DMS114 treated with DMSO at 0.1 percent for 48 hours (cell line): Measurements from ENCODE around the gene NCCRP1.

Experiments
- DNase-seq: peaks from one replicate; lab custom pipeline; 2025; ENCODE audit not compliant: unreplicated experiment; lab: John Stamatoyannopoulos, UW

NCCRP1 gene, protein sequence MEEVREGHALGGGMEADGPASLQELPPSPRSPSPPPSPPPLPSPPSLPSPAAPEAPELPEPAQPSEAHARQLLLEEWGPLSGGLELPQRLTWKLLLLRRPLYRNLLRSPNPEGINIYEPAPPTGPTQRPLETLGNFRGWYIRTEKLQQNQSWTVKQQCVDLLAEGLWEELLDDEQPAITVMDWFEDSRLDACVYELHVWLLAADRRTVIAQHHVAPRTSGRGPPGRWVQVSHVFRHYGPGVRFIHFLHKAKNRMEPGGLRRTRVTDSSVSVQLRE

GRCh38 chr19:39196860-39197562 lies at the start of gene NCCRP1:
Gene NCCRP1, plus strand, starts transcription at chr19:39196964. Its CDS starts 19 bp downstream, at chr19:39196983.
- no peak for DNase-seq

GRCh38 chr19:39147480-39147879 lies 49.3 kb upstream of the NCCRP1 start:
- no peak for DNase-seq

DNA sequence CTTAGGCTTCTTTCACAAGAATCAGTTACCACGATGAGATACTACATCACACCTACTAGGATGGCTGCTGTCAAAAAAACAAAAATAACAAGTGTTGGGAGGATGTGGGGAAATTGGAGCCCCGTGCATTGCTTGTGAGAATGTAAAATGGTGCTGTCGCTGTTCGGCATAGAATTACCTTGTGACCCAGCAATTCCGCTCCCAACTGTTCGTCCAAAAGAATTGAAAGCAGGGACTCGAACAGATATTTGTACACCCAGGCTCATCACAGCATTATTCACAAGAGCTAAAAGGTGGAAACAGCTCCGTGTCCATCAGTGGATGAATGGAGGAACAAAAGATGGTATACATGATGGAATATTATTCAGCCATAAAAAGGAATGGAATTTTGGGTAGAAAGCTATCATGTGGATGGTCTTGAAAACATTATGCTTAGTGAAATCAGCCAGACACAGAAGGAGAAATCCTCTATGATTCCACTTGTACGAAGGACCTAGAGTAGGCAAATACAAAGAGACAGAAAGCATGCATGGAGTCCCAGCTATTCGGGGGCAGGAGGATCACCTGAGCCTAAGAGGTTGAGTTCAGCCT lies 47.7 kb upstream of the NCCRP1 start:
- no peak for DNase-seq

- DNase-seq = no peak
Observed at GRCh38 chr19:39150235-39150634, 46.5 kb upstream of the NCCRP1 start.

GRCh38 chr19:39150807-39151600 lies 45.8 kb upstream of the NCCRP1 start:
- DNase-seq = no peak

DNA sequence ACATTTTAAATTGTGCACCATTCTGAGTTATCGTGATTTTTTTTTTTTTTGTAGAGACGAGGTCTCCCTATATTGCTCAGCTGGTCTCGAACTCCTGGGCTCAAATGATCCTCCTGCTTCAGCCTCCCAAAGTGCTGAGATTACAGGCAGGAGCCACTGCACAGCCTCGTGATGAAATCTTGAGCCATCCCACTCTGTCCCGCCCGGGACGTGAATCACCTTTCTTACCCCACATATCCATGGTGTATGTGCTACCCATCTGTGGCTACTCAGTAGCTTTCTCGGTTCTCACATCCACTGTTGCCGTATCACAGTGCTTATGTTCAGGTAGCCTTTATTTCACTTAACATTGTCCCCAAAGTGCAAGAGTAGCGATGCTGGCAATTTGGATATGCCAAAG lies 44.7 kb upstream of the NCCRP1 start:
- DNase-seq = no peak

GRCh38 chr19:39154100-39154628 lies 42.6 kb upstream of the NCCRP1 start:
- DNase-seq = no peak

- DNase-seq = no peak
Observed at GRCh38 chr19:39154629-39155100, 42.1 kb upstream of the NCCRP1 start.

DNA sequence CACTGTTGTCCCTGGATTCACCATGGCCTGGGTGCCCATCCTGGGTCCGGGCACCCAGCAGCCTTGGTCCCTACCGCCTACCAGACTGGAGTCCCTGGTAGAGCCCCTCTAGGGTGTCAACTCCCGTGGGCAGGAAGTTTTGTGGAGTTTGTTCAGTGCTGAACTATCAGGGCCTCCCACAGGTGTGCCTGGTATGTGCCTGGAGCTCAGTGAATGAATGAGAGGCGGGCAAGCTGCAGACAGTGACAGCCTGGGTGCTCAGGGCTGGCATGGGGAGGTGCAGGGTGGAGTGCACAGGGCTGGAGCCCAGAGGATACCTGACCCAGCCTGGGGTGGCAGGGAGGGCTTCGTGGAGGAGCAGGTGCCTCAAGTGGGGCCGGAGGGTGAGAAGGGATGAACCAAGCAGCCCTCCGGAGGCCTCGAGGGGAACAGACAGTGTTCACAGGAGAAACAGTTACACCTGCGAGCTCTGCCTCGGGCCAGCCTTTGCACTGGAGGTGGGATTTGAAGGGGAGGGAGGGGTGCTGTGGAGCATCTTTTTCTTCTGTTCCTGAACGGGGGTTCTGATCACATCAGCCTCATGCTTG lies 41.6 kb upstream of the NCCRP1 start:
- DNase-seq = no peak

DNA sequence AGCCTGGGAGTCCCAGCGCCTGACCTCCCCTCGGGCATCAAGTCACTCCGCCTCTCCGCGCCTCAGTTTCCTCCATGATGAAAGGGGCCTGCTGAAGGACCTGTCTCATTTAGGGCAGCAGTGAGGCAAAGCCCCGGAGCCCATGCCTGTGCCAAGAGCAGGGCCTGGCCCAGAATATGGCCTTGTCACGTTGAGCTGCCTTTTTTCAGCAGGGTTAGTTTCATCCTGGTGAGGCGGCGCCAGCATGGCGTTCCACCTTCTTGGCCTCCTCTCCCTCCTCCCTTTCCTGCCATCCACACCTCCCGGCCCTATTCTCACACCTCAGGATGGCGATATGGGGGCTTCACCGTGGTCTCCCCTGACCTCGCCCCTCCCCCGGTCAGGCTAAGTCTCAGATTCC lies 41.0 kb upstream of the NCCRP1 start:
- DNase-seq = no peak

DNA sequence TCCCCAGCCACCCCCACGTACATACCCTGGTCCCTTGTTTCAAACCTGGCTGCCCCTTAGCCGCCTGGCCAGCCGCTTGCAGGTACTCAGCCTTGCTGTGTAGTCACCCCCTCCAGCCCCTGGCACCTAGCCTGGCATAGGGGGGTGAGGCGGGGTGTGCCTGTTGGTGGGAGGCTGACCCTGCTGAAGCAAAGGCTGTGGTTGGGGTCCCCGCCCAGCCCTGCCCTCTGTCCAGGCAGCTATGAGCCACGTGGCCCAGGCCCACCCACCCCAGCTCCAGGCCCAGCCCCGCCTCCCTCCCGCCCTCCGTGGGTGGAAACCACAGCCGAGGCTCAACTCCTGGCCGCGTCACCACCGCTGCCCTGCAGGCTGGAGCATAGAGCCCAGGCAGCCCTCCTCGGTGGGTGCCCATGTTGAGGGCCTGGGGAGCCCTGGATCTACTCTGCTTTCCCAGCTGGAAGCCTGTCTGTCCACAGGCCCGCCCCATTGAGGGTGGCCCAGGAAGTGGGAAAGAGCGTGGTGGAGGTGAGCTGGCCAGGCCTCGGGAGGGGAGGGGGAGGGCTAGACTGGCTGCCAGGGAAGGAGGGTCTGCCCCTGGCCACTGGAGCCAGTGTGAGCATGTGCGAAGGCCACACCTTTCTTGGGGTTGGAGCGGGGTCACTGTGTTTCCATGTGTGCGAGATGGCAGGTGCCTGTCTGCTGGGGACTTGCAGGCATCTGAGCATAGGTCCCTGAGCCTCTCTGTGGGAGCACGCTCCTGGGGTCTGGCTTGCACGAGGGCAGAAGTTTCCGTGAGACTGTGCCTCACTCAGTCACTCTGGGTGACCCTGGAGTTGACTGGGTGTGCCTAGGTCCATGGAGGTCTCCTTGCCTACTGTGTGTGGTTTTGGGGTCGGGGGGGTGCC lies 40.2 kb upstream of the NCCRP1 start:
- DNase-seq = no peak

- DNase-seq = no peak
Observed at GRCh38 chr19:39157275-39157996, 39.3 kb upstream of the NCCRP1 start.

DNA sequence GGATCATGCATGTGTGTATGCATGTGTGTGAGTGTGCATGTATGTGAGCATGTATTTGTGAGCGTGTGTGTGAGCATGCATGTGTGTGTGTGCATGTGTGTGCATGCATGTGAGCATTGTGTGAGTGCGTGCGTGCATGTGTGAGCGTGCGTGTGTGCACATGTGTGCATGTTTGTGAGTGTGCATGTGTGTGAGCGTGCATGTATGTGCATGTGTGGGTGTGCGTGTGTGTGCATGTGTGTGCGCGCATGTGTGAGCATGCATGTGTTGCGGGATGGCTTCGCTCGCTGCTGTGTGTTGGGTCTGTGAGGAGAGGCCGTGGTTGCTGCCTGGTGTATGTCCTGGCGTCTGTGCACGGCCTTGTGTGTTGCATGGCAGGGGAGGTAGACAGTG lies 38.8 kb upstream of the NCCRP1 start:
- DNase-seq = no peak

- no peak for DNase-seq
Observed at GRCh38 chr19:39158646-39159260, 38.0 kb upstream of the NCCRP1 start.

- DNase-seq = no peak
Observed at GRCh38 chr19:39160523-39160861, 36.3 kb upstream of the NCCRP1 start.

- no peak for DNase-seq
Observed at GRCh38 chr19:39160889-39161672, 35.7 kb upstream of the NCCRP1 start.

DNA sequence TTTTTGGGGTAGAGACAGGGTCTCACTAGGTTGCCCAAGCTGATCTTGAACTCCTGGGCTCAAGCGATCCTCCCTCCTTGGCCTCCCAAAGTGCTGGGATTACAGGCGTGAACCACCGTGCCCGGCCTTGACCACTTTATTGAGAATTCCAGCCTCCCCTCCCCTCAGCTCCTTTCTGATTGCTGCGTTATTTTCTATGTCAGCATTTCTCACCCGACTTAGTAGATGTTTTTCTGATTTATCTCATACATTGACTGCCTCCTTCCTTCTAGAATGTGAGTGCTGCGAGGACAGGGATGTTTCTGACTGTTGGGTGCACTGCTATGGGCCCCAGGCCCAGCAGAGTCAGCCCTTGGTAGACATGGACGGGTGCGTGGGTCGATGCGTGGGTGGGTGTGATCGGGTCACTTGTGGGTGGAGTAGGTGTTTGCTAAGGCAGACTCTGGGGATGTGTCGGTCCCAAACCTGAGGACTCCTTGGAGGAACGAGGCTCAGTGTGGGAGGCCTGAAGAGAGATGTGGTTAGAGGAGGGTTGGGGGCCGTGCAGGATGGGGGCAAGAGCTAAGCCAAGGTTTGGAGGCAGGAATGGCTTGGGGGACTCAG lies 34.2 kb upstream of the NCCRP1 start:
- no peak for DNase-seq

GRCh38 chr19:39163621-39164020 lies 33.1 kb upstream of the NCCRP1 start:
- no peak for DNase-seq
